ENCODE data around the gene NLRP12.
A peak's percentile ranks its signal among the peaks of the same experiment; 100 is the strongest.
"Not testable (repeated sequence)": the region's sequence is repeated elsewhere in the genome, so short reads cannot be mapped to it uniquely, and the experiment has no call there.

Gene NLRP12

GRCh38 chr19:53824134-53824611 lies at the start of gene NLRP12:
NLRP12 (minus strand) TSS chr19:53824314; CDS start chr19:53824174, 140 bp downstream.
- DNase-seq: peak; percentile 90 to 96 (median 95)

- no peak for DNase-seq
These were observed 48.6 kb upstream of the NLRP12 start for GRCh38 chr19:53872762-53873161.

- peak; percentile 77 to 85 (median 84) for DNase-seq
These were observed 47.3 kb upstream of the NLRP12 start for GRCh38 chr19:53871454-53871853.

GRCh38 chr19:53870485-53870844 lies 46.4 kb upstream of the NLRP12 start:
- peak; percentile 78 to 82 (median 80) for DNase-seq

- not testable (repeated sequence) for DNase-seq
These were observed 45.8 kb upstream of the NLRP12 start for GRCh38 chr19:53869805-53870484.

GRCh38 chr19:53868892-53869804 lies 45.0 kb upstream of the NLRP12 start:
- peak; percentile 91 to 97 (median 95) for DNase-seq

- DNase-seq: peak; percentile 64 to 83 (median 65)
These were observed 44.2 kb upstream of the NLRP12 start for GRCh38 chr19:53868091-53868891.

- DNase-seq: peak; percentile 99 to 100 (median 99)
These were observed 43.3 kb upstream of the NLRP12 start, which contains the start of gene MYADM for GRCh38 chr19:53867225-53868090. MYADM (plus strand) TSS chr19:53867883; CDS start chr19:53873530, 5,647 bp downstream.

- DNase-seq: no peak
These were observed 42.7 kb upstream of the NLRP12 start for GRCh38 chr19:53866865-53867224.

GRCh38 chr19:53865918-53866864 lies 42.1 kb upstream of the NLRP12 start:
- peak; percentile 50 to 79 (median 62) for DNase-seq

- DNase-seq: no peak
These were observed 41.4 kb upstream of the NLRP12 start for GRCh38 chr19:53865523-53865917.

- no peak for DNase-seq
These were observed 40.3 kb upstream of the NLRP12 start for GRCh38 chr19:53864308-53864836.

GRCh38 chr19:53853707-53854106 lies 29.6 kb upstream of the NLRP12 start:
- no peak for DNase-seq

GRCh38 chr19:53849237-53849676 lies 25.1 kb upstream of the NLRP12 start:
- peak; percentile 68 to 78 (median 71) for DNase-seq

- no peak for DNase-seq
These were observed 23.4 kb upstream of the NLRP12 start for GRCh38 chr19:53847555-53847954.

- DNase-seq: peak; percentile 79 to 86 (median 82)
These were observed 20.7 kb upstream of the NLRP12 start for GRCh38 chr19:53844849-53845246.

- DNase-seq: peak; percentile 73 to 81 (median 81)
These were observed 16.8 kb upstream of the NLRP12 start for GRCh38 chr19:53840914-53841313.

GRCh38 chr19:53840241-53840640 lies 16.1 kb upstream of the NLRP12 start:
- not testable (repeated sequence) for DNase-seq

- DNase-seq: not testable (repeated sequence)
These were observed 14.3 kb upstream of the NLRP12 start for GRCh38 chr19:53838446-53838845.

- DNase-seq: not testable (repeated sequence)
These were observed 8.7 kb upstream of the NLRP12 start for GRCh38 chr19:53832861-53833260.
